NB4 (cell line): ENCODE measurements around the gene SAXO1.

Experiments used
- DNase-seq: peaks from one replicate; pipeline ENCODE4 v3.0.0; 2010; ENCODE audit warnings: low read depth
- H3K4me3 ChIP-seq: one replicate; pipeline ENCODE4 v1.5.1; 2011; ENCODE audit warnings: mild to moderate bottlenecking, low read depth, low read length, moderate library complexity
- CTCF ChIP-seq: IDR thresholded peaks from one replicate; pipeline ENCODE4 v1.5.1; 2012; ENCODE audit warnings: low read depth, low read length
- MAX ChIP-seq: IDR thresholded peaks from 2 replicates; pipeline ENCODE4 v1.6.1; 2011; ENCODE audit warnings: low read depth, low read length
- MYC ChIP-seq: IDR thresholded peaks from 2 replicates; pipeline ENCODE4 v1.6.1; 2011; ENCODE audit warnings: low read depth, low read length
- POLR2A ChIP-seq: IDR thresholded peaks from 2 replicates; pipeline ENCODE4 v1.6.1; 2011; ENCODE audit warnings: mild to moderate bottlenecking; ENCODE audit not compliant: insufficient read length; ENCODE audit errors: extremely low read depth

SAXO1 gene

GRCh38 chr9:18922161-18922885 lies 110.7 kb downstream of the SAXO1 start:
- H3K4me3 ChIP-seq, result no peak overlapping the region
- no peak for DNase-seq
- TF ChIP-seq MAX (no peak), MYC (no peak), POLR2A (no peak), CTCF (no peak)

GRCh38 chr9:18921366-18922075 lies 111.5 kb downstream of the SAXO1 start:
- TF ChIP-seq CTCF (no peak), MYC (no peak), POLR2A (no peak), MAX (no peak)
- DNase-seq, result no peak
- no peak overlapping the region for H3K4me3 ChIP-seq

GRCh38 chr9:18920141-18921084 lies 112.6 kb downstream of the SAXO1 start:
- TF ChIP-seq CTCF, result no peak
- TF ChIP-seq POLR2A, result no peak
- TF ChIP-seq MYC, result no peak
- no peak for TF ChIP-seq MAX
- no peak for DNase-seq
- no peak overlapping the region for H3K4me3 ChIP-seq

GRCh38 chr9:18911714-18912342 lies 121.2 kb downstream of the SAXO1 start:
- no peak for TF ChIP-seq CTCF
- no peak for TF ChIP-seq MYC
- TF ChIP-seq MAX, result no peak
- TF ChIP-seq POLR2A, result no peak
- no peak for DNase-seq

GRCh38 chr9:18910916-18911315 lies 122.1 kb downstream of the SAXO1 start:
- no peak overlapping the region for H3K4me3 ChIP-seq
- TF ChIP-seq MYC (no peak), CTCF (no peak), POLR2A (no peak), MAX (no peak)
- no peak for DNase-seq

More at GRCh38 chr9:18911714-18912342, 121.2 kb downstream of the SAXO1 start:
- no peak overlapping the region for H3K4me3 ChIP-seq
